H9 (cell line): ENCODE data around the gene ERP27. TPM values are rescaled to one million over a fixed set of nuclear protein-coding genes. Genes with fewer than 3 reads are reported as not detected.

Experiments
- DNase-seq: peaks from one replicate; pipeline ENCODE4 v3.0.0-alpha.2; 2017
- H2AFZ ChIP-seq: one replicate; pipeline ENCODE4 v1.6.1; 2013; ENCODE audit warnings: mild to moderate bottlenecking, low read length, control low read depth, moderate library complexity
- H2AK5ac ChIP-seq: 2 replicates; pipeline ENCODE4 v1.6.1; 2013; ENCODE audit warnings: low read length, control low read depth, mixed read lengths; ENCODE audit not compliant: insufficient read length
- H2BK120ac ChIP-seq: one replicate; pipeline ENCODE4 v1.6.1; 2013; ENCODE audit warnings: low read depth, mild to moderate bottlenecking, low read length, control low read depth, inconsistent platforms; ENCODE audit not compliant: poor library complexity, severe bottlenecking
- H2BK12ac ChIP-seq: 2 replicates; pipeline ENCODE4 v1.6.1; 2013; ENCODE audit warnings: low read length, control low read depth, mixed read lengths, low read depth; ENCODE audit not compliant: insufficient read length
- H2BK15ac ChIP-seq: 2 replicates; pipeline ENCODE4 v1.6.1; 2013; ENCODE audit warnings: low read depth, low read length, control low read depth
- H2BK20ac ChIP-seq: one replicate; pipeline ENCODE4 v1.6.1; 2013; ENCODE audit warnings: low read depth, mild to moderate bottlenecking, low read length, control low read depth, inconsistent platforms; ENCODE audit not compliant: poor library complexity, severe bottlenecking
- H2BK5ac ChIP-seq: 2 replicates; pipeline ENCODE4 v1.6.1; 2013; ENCODE audit warnings: low read length, control low read depth, mixed read lengths; ENCODE audit not compliant: insufficient read length
- H3K14ac ChIP-seq: 2 replicates; pipeline ENCODE4 v1.6.1; 2013; ENCODE audit warnings: low read length, control low read depth; ENCODE audit not compliant: insufficient read depth
- H3K18ac ChIP-seq: 2 replicates; pipeline ENCODE4 v1.6.1; 2013; ENCODE audit warnings: low read depth, mild to moderate bottlenecking, mixed read lengths, low read length, control low read depth; ENCODE audit not compliant: insufficient read length
- H3K23ac ChIP-seq: 2 replicates; pipeline ENCODE4 v1.6.1; 2013; ENCODE audit warnings: low read length, control low read depth, mixed read lengths, low read depth; ENCODE audit not compliant: insufficient read length
- H3K23me2 ChIP-seq: 2 replicates; pipeline ENCODE4 v1.6.1; 2013; ENCODE audit warnings: low read depth, mild to moderate bottlenecking, mixed read lengths, low read length, control low read depth; ENCODE audit not compliant: insufficient read length, poor library complexity, severe bottlenecking
- H3K27ac ChIP-seq: 2 replicates; pipeline ENCODE4 v1.5.1; 2013; ENCODE audit warnings: low read length, control low read depth, mixed read lengths, low read depth; ENCODE audit not compliant: insufficient read length
- H3K27me3 ChIP-seq: 2 replicates; pipeline ENCODE4 v1.6.1; 2013; ENCODE audit warnings: low read length, control low read depth, inconsistent platforms; ENCODE audit not compliant: insufficient read depth
- H3K4ac ChIP-seq: 2 replicates; pipeline ENCODE4 v1.6.1; 2013; ENCODE audit warnings: low read depth, mild to moderate bottlenecking, control low read depth, inconsistent platforms, low read length, moderate library complexity
- H3K4me1 ChIP-seq: 2 replicates; pipeline ENCODE4 v1.6.1; 2013; ENCODE audit warnings: low read length, control low read depth, inconsistent platforms; ENCODE audit not compliant: insufficient read depth
- H3K4me2 ChIP-seq: 2 replicates; pipeline ENCODE4 v1.6.1; 2013; ENCODE audit warnings: low read length, control low read depth, mixed read lengths; ENCODE audit not compliant: insufficient read length, insufficient read depth
- H3K56ac ChIP-seq: 2 replicates; pipeline ENCODE4 v1.6.1; 2013; ENCODE audit warnings: low read depth, mild to moderate bottlenecking, mixed read lengths, low read length, control low read depth; ENCODE audit not compliant: insufficient read length
- H3K79me1 ChIP-seq: 2 replicates; pipeline ENCODE4 v1.6.1; 2013; ENCODE audit warnings: low read depth, mild to moderate bottlenecking, moderate library complexity, low read length, control low read depth, inconsistent platforms; ENCODE audit not compliant: insufficient read depth, poor library complexity, severe bottlenecking
- H3K79me2 ChIP-seq: 2 replicates; pipeline ENCODE4 v1.6.1; 2013; ENCODE audit warnings: low read length, control low read depth, inconsistent platforms; ENCODE audit not compliant: insufficient read depth
- H3K9ac ChIP-seq: 2 replicates; pipeline ENCODE4 v1.6.1; 2013; ENCODE audit warnings: low read length, control low read depth, mixed read lengths; ENCODE audit not compliant: insufficient read length; ENCODE audit errors: extremely low read depth
- H3K9me3 ChIP-seq: one replicate; pipeline ENCODE4 v1.6.1; 2013; ENCODE audit warnings: low read depth, low read length, inconsistent platforms; ENCODE audit not compliant: control insufficient read depth
- H3T11ph ChIP-seq: one replicate; pipeline ENCODE4 v1.6.1; 2013; ENCODE audit warnings: mild to moderate bottlenecking, low read length, control low read depth, inconsistent platforms
- H4K20me1 ChIP-seq: one replicate; pipeline ENCODE4 v1.6.1; 2013; ENCODE audit not compliant: control insufficient read depth, insufficient read length, insufficient read depth
- H4K5ac ChIP-seq: 2 replicates; pipeline ENCODE4 v1.6.1; 2013; ENCODE audit warnings: low read depth, mild to moderate bottlenecking, mixed read lengths, low read length, control low read depth; ENCODE audit not compliant: insufficient read length
- H4K8ac ChIP-seq: replicated peaks from 2 replicates; pipeline ENCODE4 v1.6.1; 2013; ENCODE audit warnings: low read length, control low read depth, mixed read lengths, low read depth; ENCODE audit not compliant: insufficient read length
- H4K91ac ChIP-seq: 2 replicates; pipeline ENCODE4 v1.6.1; 2013; ENCODE audit warnings: low read depth, mild to moderate bottlenecking, moderate library complexity, mixed read lengths, low read length, control low read depth; ENCODE audit not compliant: insufficient read length
- H3K27ac Mint-ChIP-seq, 3 experiments: 2 replicates in 2 of 3; 3 replicates in 1 of 3; pipeline ENCODE4 v1.8.0; 2020 to 2021; ENCODE audit warnings: mixed read lengths in 3 of 3, mild to moderate bottlenecking in 1 of 3, moderate library complexity in 1 of 3
- H3K27me3 Mint-ChIP-seq: 2 replicates; pipeline ENCODE4 v1.8.0; 2021; ENCODE audit warnings: low read depth, mild to moderate bottlenecking, moderate library complexity, mixed read lengths
- H3K36me3 Mint-ChIP-seq, 3 experiments: 2 replicates in 2 of 3; 3 replicates in 1 of 3; pipeline ENCODE4 v1.8.0; 2020 to 2021; ENCODE audit warnings: low read depth in 3 of 3, mixed read lengths in 3 of 3; ENCODE audit not compliant: insufficient read depth in 1 of 3
- H3K4me1 Mint-ChIP-seq, 2 experiments: 2 replicates each; pipeline ENCODE4 v1.8.0; 2020; ENCODE audit warnings: mixed read lengths in 2 of 2
- H3K4me3 Mint-ChIP-seq, 2 experiments: 2 replicates in 1 of 2; 3 replicates in 1 of 2; pipeline ENCODE4 v1.8.0; 2020 to 2021; ENCODE audit warnings: mild to moderate bottlenecking in 2 of 2, mixed read lengths in 2 of 2, moderate library complexity in 1 of 2
- H3K9me3 Mint-ChIP-seq, 2 experiments: 2 replicates in 1 of 2; 3 replicates in 1 of 2; pipeline ENCODE4 v1.8.0; 2020; ENCODE audit warnings: mild to moderate bottlenecking in 2 of 2, mixed read lengths in 2 of 2, moderate library complexity in 1 of 2
- WGBS: extraction: QIAGEN DNeasy Blood & Tissue Kit; methylation state at CpG from one replicate; pipeline ENCODE4 v1.1.7; 2013; ENCODE audit warnings: missing lambda C conversion rate, low lambda C conversion rate, mixed read lengths; ENCODE audit not compliant: insufficient read length; ENCODE audit errors: extremely low coverage; 5-methylcytosine and 5-hydroxymethylcytosine counted together
- total RNA-seq: library from RNA; stranded (reverse); gene quantifications from 2 replicates; pipeline ENCODE4 v1.2.1, GENCODE V29; 2021
- TF ChIP-seq, protein P1 (sequence below): fragments of 200-600 bp; sonication (generic); conservative IDR thresholded peaks from 3 replicates; pipeline ENCODE4 v1.8.0; 2021; ENCODE audit warnings: antibody characterized with exemption, mild to moderate bottlenecking

Gene ERP27
- total RNA-seq, 1 experiment from 2014 or later, result not detected

DNA sequence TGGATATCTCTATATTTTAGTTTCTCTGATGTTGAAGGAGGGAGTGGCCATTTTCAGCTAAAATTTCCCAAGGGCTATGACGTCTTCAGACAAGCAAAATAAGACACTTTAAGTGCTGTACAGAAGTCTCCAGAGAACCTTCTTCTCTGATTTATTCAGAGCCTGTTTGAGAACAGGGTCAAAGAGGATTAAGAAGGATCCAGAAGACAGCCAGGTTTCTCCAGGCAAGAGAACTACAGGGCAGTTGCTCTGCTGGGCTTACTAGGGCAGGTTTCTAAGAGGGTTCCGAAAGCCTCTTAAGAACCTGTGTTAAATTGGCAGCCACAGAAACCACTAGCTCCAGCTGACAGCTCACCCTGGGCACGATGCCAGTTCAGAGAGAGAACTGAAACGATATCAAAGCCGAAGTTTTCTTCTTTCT lies 53.9 kb downstream of the ERP27 start:
- no peaks in the 10 kb centered on the region for H3K9me3 Mint-ChIP-seq
- H2BK5ac ChIP-seq, result no peak overlapping the region
- H3K27ac Mint-ChIP-seq, result no peak overlapping the region; a peak in 1 of 7 replicates
- no peak overlapping the region for H4K5ac ChIP-seq
- H2BK20ac ChIP-seq, result no peak overlapping the region
- H3K23me2 ChIP-seq, result no peaks in the 10 kb centered on the region
- WGBS, result no CpG with 5 or more reads among the region's 5 CpGs
- no peaks in the 10 kb centered on the region for H3K9me3 ChIP-seq
- no peak overlapping the region for H3K56ac ChIP-seq
- H3K79me1 ChIP-seq, result no peaks in the 10 kb centered on the region
- no peaks in the 10 kb centered on the region for H3K4me1 ChIP-seq
- H3K18ac ChIP-seq, result no peak overlapping the region
- TF ChIP-seq, protein P1, sequence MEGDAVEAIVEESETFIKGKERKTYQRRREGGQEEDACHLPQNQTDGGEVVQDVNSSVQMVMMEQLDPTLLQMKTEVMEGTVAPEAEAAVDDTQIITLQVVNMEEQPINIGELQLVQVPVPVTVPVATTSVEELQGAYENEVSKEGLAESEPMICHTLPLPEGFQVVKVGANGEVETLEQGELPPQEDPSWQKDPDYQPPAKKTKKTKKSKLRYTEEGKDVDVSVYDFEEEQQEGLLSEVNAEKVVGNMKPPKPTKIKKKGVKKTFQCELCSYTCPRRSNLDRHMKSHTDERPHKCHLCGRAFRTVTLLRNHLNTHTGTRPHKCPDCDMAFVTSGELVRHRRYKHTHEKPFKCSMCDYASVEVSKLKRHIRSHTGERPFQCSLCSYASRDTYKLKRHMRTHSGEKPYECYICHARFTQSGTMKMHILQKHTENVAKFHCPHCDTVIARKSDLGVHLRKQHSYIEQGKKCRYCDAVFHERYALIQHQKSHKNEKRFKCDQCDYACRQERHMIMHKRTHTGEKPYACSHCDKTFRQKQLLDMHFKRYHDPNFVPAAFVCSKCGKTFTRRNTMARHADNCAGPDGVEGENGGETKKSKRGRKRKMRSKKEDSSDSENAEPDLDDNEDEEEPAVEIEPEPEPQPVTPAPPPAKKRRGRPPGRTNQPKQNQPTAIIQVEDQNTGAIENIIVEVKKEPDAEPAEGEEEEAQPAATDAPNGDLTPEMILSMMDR, result no peak
- no peak overlapping the region for H3K4me2 ChIP-seq
- peaks cover 3 to 4% of the 10 kb centered on the region in 2 experiments; a peak in 2 of 4 replicates for H3K4me1 Mint-ChIP-seq
- H3K27me3 ChIP-seq, result no peaks in the 10 kb centered on the region
- no peaks in the 10 kb centered on the region for H4K20me1 ChIP-seq
- H3K23ac ChIP-seq, result no peak overlapping the region
- no peaks in the 10 kb centered on the region; the same call in 1 of the 2 replicates for H3K27me3 Mint-ChIP-seq
- H3K4ac ChIP-seq, result no peak overlapping the region
- H3K14ac ChIP-seq, result no peak overlapping the region
- H4K8ac ChIP-seq, result no peak overlapping the region
- H3K27ac ChIP-seq, result no peak overlapping the region
- H2AK5ac ChIP-seq, result no peak overlapping the region
- no peaks in the 10 kb centered on the region for H3K79me2 ChIP-seq
- H3K36me3 Mint-ChIP-seq, result no peaks in the 10 kb centered on the region
- H3K4me3 Mint-ChIP-seq, result no peak overlapping the region
- no peak overlapping the region for H2AFZ ChIP-seq
- no peak overlapping the region for H2BK12ac ChIP-seq
- H2BK15ac ChIP-seq, result no peak overlapping the region
- DNase-seq, result no peak
- H4K91ac ChIP-seq, result no peak overlapping the region
- H3T11ph ChIP-seq, result no peak overlapping the region
- no peak overlapping the region for H2BK120ac ChIP-seq
- no peak overlapping the region for H3K9ac ChIP-seq
